Vagina (tissue), 2 donors: Measurements from ENCODE around the gene ZNF438. TPM values are rescaled to one million over a fixed set of nuclear protein-coding genes. Genes with fewer than 3 reads are reported as not detected.
A peak's percentile ranks its signal among the peaks of the same experiment; 100 is the strongest.

Source experiments
- DNase-seq, 2 donors: peaks; one replicate each; pipeline ENCODE4 v3.0.0-alpha.2; 2017; ENCODE audit errors: extremely low spot score in 2 of 2
- H3K27ac ChIP-seq: fragments of 200-600 bp; sonication (generic); one replicate; pipeline ENCODE4 v1.5.1; 2019
- H3K27me3 ChIP-seq: fragments of 200-600 bp; sonication (generic); one replicate; pipeline ENCODE4 v1.5.1; 2019
- H3K36me3 ChIP-seq, 2 donors: fragments of 200-600 bp; sonication (generic); one replicate each; pipeline ENCODE4 v1.5.1; 2017 to 2019
- H3K4me1 ChIP-seq: fragments of 200-600 bp; sonication (generic); one replicate; pipeline ENCODE4 v1.5.1; 2019
- H3K4me3 ChIP-seq, 2 donors: fragments of 200-600 bp; sonication (generic); 1 replicate in 1 of 2; 2 replicates in 1 of 2; pipeline ENCODE4 v1.5.1; 2016 to 2019
- H3K9me3 ChIP-seq: fragments of 200-600 bp; sonication (generic); one replicate; pipeline ENCODE4 v1.5.1; 2019
- CTCF ChIP-seq, 3 experiments: fragments of 450-650 bp in 2 of 3; fragments of 200-600 bp in 1 of 3; sonication (generic) in 1 of 3; IDR thresholded peaks; one replicate each; pipeline ENCODE4 v1.5.1; 2017 to 2019; ENCODE audit warnings: antibody characterized with exemption in 3 of 3, mild to moderate bottlenecking in 2 of 3, moderate library complexity in 2 of 3
- POLR2A ChIP-seq, 2 donors: fragments of 450-650 bp; IDR thresholded peaks; one replicate each; pipeline ENCODE4 v1.6.1; 2017; ENCODE audit warnings: antibody characterized with exemption in 2 of 2, mild to moderate bottlenecking in 2 of 2, moderate library complexity in 2 of 2
- POLR2AphosphoS5 ChIP-seq, 2 donors: sonication (generic); formaldehyde crosslinking; IDR thresholded peaks; one replicate each; pipeline ENCODE4 v1.9.0; 2017; ENCODE audit warnings: antibody characterized with exemption in 2 of 2, mild to moderate bottlenecking in 2 of 2, low read depth in 1 of 2; ENCODE audit not compliant: insufficient read depth in 1 of 2
- intact Hi-C: fragments of 100-400 bp; cut with DNase I; formaldehyde crosslinking; loops from one replicate; pipeline ENCODE4 v1.15.1; 2023
- total RNA-seq: library from RNA; depleted of rRNA; stranded (reverse); fragments of >200 nt; gene quantifications from one replicate; pipeline ENCODE4 v1.2.3, GENCODE V29; 2016

ZNF438 gene
- total RNA-seq, 1 donor from 2014 or later: 11.8 TPM

GRCh38 chr10:30810416-30810815, 221.2 kb downstream of the ZNF438 start:
- no peak for DNase-seq
- H3K27me3 ChIP-seq: no peaks in the 10 kb centered on the region
- no peak for TF ChIP-seq POLR2AphosphoS5 (IDR thresholded peaks at IDR 0.05; ENCODE audit: insufficient read depth in 1 of 2, low read depth in 1 of 2)
- no peak for TF ChIP-seq CTCF (IDR thresholded peaks at IDR 0.05)
- no peak for TF ChIP-seq POLR2A (IDR thresholded peaks at IDR 0.05)
- intact Hi-C loops: loop anchor here (5.0 kb wide), 1 partner anchor 222 kb away; the partner anchor contains the start of gene ZNF438
- peaks cover 74% of the 10 kb centered on the region for H3K4me1 ChIP-seq
- no peak overlapping the region for H3K4me3 ChIP-seq
- H3K9me3 ChIP-seq: no peaks in the 10 kb centered on the region
- H3K36me3 ChIP-seq: no peaks in the 10 kb centered on the region
- peak overlapping the region; percentile 85 for H3K27ac ChIP-seq

DNA sequence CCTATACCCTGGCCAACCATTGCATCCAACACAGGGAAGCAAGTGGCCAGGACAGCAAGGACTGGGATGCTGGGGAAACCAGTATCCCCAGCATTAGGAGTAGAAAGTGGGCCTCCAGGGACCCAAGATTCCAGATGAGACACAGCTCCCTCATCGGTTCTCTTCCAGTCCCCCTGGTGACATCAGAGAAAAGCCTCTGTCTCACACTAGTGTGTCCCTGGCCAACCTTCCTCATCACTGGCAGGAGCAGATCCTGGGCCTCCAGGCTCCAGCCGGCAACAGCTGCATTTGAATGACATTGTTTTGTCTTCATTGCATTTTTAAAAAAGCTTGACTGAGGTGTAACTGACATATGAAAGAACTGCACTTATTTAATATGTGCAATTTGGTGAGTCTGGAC, 224.8 kb downstream of the ZNF438 start:
- H3K27me3 ChIP-seq: no peaks in the 10 kb centered on the region
- intact Hi-C loops: loop anchor here (10.0 kb wide), 1 partner anchor 58 kb away; no protein-coding TSS in a partner anchor
- H3K27ac ChIP-seq: peak overlapping the region; percentile 60
- H3K4me3 ChIP-seq: no peak overlapping the region
- TF ChIP-seq POLR2A (IDR thresholded peaks at IDR 0.05) (no peak), POLR2AphosphoS5 (IDR thresholded peaks at IDR 0.05; ENCODE audit: insufficient read depth in 1 of 2, low read depth in 1 of 2) (no peak), CTCF (IDR thresholded peaks at IDR 0.05) (no peak)
- H3K36me3 ChIP-seq: no peaks in the 10 kb centered on the region
- H3K4me1 ChIP-seq: peaks cover 63% of the 10 kb centered on the region
- no peaks in the 10 kb centered on the region for H3K9me3 ChIP-seq
- no peak for DNase-seq

DNA sequence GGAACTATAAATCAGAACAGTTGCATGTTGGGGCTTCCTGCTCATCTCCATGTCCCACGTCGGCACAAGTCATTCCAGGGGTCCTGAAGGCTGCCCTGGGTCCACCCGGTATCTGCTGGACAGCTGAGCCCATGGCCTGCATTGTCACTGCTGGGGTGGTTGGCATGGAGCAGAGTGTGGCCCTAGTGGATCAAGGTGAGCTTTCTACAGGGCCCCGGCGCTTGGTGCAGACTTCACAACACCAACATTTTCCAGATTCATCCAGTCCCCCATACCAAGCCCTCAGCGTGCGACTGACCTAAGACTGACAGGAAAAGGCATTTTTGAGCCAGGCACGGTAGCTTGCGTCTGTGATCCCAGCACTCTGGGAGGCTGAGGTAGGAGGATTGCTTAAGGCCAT, 226.6 kb downstream of the ZNF438 start:
- intact Hi-C loops: loop anchor here (10.0 kb wide), 1 partner anchor 60 kb away; no protein-coding TSS in a partner anchor
- DNase-seq: no peak

DNA sequence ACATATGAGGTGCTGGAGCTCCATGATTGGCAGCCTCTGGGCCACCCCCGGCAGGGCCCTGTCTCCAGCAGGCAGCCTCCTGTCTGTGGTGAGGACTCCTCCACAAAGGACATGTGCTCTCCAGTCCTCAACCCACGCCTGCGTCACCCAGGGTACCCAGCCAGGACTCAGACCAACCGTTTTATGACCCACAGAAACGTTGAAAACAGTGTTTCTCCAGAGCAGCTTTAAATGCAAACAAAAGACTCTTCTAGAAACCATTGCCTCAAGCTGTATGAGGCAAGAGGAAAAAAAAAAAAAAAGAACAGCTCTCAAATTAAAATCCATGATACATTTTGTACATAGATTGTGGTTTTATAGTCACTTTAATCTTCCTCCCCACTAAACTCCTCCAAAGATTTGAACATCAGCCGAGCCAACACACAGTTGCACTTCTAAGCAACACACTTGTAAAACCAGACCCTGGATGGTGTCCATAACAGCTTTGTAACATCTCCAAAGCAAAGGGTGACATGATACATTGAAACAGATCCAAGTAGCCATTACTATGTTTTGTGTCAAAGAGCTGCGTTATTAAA, 227.1 kb downstream of the ZNF438 start:
- intact Hi-C loops: loop anchor here (10.0 kb wide), 1 partner anchor 60 kb away; no protein-coding TSS in a partner anchor
- TF ChIP-seq CTCF (IDR thresholded peaks at IDR 0.05) (peak in 1 of 3 experiments; percentile 10), POLR2AphosphoS5 (IDR thresholded peaks at IDR 0.05; ENCODE audit: insufficient read depth in 1 of 2, low read depth in 1 of 2) (peak; percentile 72 to 81), POLR2A (IDR thresholded peaks at IDR 0.05) (peak in 1 of 2 donors; percentile 1)
- Histone ChIP-seq H3K27me3 (no peaks in the 10 kb centered on the region), H3K4me1 (peaks cover 40% of the 10 kb centered on the region), H3K4me3 (no peak overlapping the region), H3K9me3 (no peaks in the 10 kb centered on the region), H3K27ac (peak overlapping the region; percentile 77), H3K36me3 (no peaks in the 10 kb centered on the region)
- DNase-seq: peak in 1 of 2 donors; percentile 96

More for the DNA sequence above, 226.6 kb downstream of the ZNF438 start:
- TF ChIP-seq POLR2A (IDR thresholded peaks at IDR 0.05): no peak
- TF ChIP-seq CTCF (IDR thresholded peaks at IDR 0.05): no peak
- no peak for TF ChIP-seq POLR2AphosphoS5 (IDR thresholded peaks at IDR 0.05; ENCODE audit: insufficient read depth in 1 of 2, low read depth in 1 of 2)
- H3K9me3 ChIP-seq: no peaks in the 10 kb centered on the region
- no peaks in the 10 kb centered on the region for H3K36me3 ChIP-seq
- H3K4me3 ChIP-seq: no peak overlapping the region
- H3K27me3 ChIP-seq: no peaks in the 10 kb centered on the region
- H3K27ac ChIP-seq: peak overlapping the region; percentile 11
- H3K4me1 ChIP-seq: peaks cover 45% of the 10 kb centered on the region

- Histone ChIP-seq H3K9me3 (no peaks in the 10 kb centered on the region), H3K27me3 (no peaks in the 10 kb centered on the region), H3K27ac (peak overlapping the region; percentile 77), H3K36me3 (no peaks in the 10 kb centered on the region), H3K4me3 (no peak overlapping the region), H3K4me1 (peaks cover 35% of the 10 kb centered on the region)
- TF ChIP-seq CTCF (IDR thresholded peaks at IDR 0.05): no peak
- no peak for TF ChIP-seq POLR2A (IDR thresholded peaks at IDR 0.05)
- peak in 1 of 2 donors; percentile 68 for TF ChIP-seq POLR2AphosphoS5 (IDR thresholded peaks at IDR 0.05; ENCODE audit: insufficient read depth in 1 of 2, low read depth in 1 of 2)
- intact Hi-C loops: loop anchor here (10.0 kb wide), 1 partner anchor 61 kb away; no protein-coding TSS in a partner anchor
- peak in 1 of 2 donors; percentile 98 for DNase-seq
Observed at GRCh38 chr10:30803892-30804322, 227.8 kb downstream of the ZNF438 start.
